ENCODE results near the gene TEKT2.

Gene TEKT2

GRCh38 chr1:36087233-36088123, 3.6 kb downstream of the TEKT2 start:
- DNase-seq (ENCODE audit: low read depth in 2 of 2), result no peak

- DNase-seq (ENCODE audit: low read depth in 2 of 2), result no peak
Observed at GRCh38 chr1:36088265-36088576, 4.3 kb downstream of the TEKT2 start.

GRCh38 chr1:36088577-36089392, 4.9 kb downstream of the TEKT2 start, which contains the start of gene ADPRS:
Gene ADPRS, plus strand, starts transcription at chr1:36088892. Its CDS starts 13 bp downstream, at chr1:36088905.
- DNase-seq (ENCODE audit: low read depth in 2 of 2), result peak; percentile 79 to 82

GRCh38 chr1:36089393-36090121, 5.7 kb downstream of the TEKT2 start:
- DNase-seq (ENCODE audit: low read depth in 2 of 2), result no peak

- DNase-seq (ENCODE audit: low read depth in 2 of 2), result no peak
Observed at GRCh38 chr1:36091141-36091540, 7.2 kb downstream of the TEKT2 start.

GRCh38 chr1:36091698-36092097, 7.8 kb downstream of the TEKT2 start:
- DNase-seq (ENCODE audit: low read depth in 2 of 2), result no peak

DNA sequence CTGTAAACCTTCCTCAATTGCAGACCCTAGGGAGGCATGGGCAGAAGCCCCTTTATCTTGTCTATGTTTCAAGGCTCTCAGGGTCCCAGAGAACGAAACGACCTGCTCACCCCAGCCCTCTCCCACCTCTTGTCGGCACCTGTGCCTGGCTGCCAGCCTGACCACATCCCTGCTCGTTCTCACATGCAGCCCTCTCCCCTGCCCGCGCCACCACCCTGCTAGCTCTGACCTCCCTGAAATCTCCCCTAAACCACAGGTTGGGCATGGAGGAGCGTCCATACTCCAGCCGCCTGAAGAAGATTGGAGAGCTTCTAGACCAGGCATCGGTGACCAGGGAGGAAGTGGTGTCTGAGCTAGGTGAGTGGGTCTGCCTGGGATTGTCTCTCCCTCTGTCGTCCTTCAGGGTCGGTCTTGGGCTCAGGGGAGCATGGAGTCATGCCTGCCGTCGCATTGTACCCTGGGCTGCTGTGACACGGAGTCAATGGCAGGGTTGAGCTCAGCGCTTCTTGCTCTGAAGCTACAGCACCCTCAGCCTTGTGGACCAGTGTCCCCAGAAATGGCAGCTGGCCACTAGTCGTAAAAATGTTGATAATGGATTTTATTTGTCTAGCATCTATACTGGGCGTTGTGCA, 8.4 kb downstream of the TEKT2 start:
- no peak for DNase-seq (ENCODE audit: low read depth in 2 of 2)

DNA sequence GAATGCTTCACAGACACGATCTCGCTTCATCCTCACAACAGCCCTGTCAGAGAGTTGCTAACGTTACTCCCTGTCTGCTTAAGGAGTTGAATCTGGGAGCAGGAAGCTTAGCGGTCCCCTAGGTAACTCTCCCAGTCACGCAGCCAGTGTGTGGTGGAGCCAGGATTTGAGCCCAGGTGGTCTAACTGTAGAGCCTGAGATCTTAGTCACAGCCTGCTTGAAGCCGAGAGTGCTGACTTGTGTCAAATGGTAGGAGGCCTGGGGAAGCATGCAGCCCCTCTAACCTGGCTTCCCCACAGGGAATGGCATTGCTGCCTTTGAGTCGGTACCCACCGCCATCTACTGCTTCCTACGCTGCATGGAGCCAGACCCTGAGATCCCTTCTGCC, 8.9 kb downstream of the TEKT2 start:
- no peak for DNase-seq (ENCODE audit: low read depth in 2 of 2)

GRCh38 chr1:36093226-36093625, 9.3 kb downstream of the TEKT2 start:
- no peak for DNase-seq (ENCODE audit: low read depth in 2 of 2)

DNA sequence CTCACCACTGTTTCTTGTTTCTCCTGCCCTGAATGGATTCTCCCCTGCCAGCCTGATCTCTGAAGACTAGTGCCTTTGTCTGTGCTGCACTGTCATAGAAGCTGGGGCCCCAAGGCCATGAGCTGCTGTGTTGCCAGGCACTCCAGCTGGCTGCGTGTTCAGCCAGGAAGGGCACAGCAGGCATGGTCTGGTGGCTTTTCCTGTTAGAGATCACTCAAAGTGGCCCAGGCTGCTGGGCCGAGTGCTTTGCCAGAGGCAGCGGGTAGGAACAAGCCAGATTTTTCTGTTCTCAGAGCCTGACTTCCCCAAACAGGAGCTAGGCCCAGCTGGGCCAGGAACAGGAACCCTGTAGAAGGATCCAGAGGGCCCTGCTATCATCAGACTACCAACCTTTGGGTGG, 10.0 kb downstream of the TEKT2 start:
- DNase-seq (ENCODE audit: low read depth in 2 of 2), result no peak

DNA sequence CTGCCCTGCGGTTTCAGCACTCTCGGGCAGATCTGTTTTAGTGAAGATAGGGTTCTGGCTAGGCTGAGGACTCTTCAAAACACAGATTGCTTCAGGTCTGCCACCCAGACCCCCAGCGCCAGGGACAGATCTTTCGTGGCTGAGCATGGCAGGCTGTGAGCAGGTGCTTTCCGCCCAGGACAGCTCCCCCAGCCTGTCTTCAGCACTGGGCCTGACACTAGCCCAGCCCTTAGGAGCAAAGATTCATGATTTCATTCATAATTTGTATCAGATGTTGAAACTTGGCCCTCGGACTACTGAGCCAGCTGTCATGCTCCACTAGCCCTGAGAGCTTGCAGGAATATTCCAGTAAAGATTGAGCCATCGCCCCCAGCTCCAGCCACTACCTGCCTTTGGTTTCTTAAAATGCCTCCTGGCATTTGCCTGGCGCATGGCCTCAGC, 10.7 kb downstream of the TEKT2 start:
- no peak for DNase-seq (ENCODE audit: low read depth in 2 of 2)

- no peak for DNase-seq (ENCODE audit: low read depth in 2 of 2)
Observed at GRCh38 chr1:36095760-36096405, 12.0 kb downstream of the TEKT2 start.

DNA sequence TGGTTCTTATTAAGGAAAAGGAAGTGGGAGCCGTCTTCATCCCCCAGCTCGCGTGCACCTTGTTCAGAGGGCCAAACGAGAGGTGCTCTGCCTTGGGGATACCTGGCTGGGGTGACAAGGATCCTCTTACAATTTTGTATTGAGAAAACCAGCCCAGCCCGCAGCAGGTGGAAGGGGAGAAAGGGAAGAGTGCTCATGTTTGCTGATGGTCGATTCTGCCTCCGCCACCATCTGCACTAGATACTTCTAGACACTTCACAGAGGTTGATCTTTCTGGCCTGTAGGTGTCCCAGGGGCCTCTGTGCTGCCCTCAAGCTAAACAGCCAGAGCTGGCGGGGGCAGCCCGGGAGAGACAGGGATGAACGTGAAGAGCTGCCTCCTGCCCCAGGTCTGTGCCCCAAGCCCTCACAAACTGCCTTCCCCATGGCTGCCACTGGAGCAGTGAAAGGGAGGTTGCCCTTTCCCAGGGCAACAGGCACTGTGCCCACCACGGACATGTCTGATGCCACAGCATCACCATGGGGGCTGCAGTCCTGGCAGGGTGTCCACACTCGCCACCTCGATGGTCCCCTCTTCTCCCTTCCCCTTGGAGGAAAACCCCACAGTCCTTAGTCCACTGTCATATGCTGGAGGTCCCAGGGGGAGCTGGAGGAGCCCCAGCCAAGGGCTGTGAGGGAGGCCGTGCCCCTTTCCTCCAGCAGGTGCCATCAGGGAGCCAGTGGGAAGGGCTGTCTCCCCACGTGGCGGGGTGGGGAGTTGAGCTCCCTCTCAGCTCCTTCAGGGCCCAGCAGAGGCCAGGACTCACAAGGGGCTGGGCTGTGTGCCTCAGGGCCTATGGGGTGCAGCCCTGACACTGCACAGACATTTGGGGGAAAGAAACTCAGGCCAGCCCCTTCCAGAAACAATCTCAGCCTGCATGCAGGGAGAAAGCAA, 12.9 kb downstream of the TEKT2 start:
- DNase-seq (ENCODE audit: low read depth in 2 of 2), result no peak

DNA sequence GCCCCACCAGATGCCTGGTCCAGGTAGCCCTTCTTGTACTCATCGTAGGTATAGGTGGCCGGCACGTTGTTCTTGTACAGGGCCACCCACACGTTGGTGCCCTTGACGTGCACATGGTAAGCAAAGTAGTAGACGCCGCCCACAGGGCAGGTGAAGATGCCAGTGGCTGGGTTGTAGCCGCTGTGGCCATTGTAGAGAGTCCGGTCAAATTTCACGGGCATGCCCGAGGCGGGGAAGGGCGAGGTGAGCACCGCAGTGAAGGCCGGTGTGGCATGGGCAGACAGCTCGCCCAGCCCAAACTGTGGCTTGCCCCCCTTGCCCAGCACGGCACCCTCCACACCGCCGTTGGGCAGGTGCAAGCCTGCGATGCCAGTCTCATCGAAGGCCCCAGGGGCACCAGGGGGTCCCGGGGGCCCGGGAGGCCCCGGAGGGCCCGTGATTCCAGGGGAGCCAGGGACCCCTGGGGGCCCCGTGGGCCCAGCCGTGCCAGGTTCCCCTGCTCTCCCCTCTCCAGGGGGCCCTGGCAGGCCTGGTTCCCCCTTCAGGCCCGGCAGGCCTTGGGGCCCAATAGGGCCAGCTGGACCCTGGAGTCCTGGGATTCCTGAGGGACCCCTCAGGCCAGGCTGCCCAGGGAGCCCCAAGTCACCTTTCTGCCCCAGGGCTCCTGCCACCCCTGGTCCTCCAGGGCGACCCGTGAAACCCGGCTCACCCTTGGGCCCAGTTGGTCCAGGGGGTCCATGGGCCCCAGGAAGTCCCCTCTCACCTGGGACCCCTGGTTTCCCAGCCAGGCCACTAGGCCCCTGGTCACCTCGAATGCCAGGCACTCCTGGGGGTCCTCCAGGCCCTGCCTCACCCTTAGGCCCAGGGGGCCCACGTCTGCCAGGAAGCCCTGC, 14.0 kb downstream of the TEKT2 start:
- DNase-seq (ENCODE audit: low read depth in 2 of 2), result no peak

GRCh38 chr1:36098650-36099365, 14.9 kb downstream of the TEKT2 start:
- DNase-seq (ENCODE audit: low read depth in 2 of 2), result no peak

- peak; percentile 36 to 44 for DNase-seq (ENCODE audit: low read depth in 2 of 2)
Observed at GRCh38 chr1:36099681-36100341, 15.9 kb downstream of the TEKT2 start.

GRCh38 chr1:36100376-36100775, 16.5 kb downstream of the TEKT2 start:
- no peak for DNase-seq (ENCODE audit: low read depth in 2 of 2)

GRCh38 chr1:36101546-36101945, 17.7 kb downstream of the TEKT2 start:
- DNase-seq (ENCODE audit: low read depth in 2 of 2), result no peak

Data from stimulated activated CD8-positive, alpha-beta memory T cell treated with anti-CD3 and anti-CD28 coated beads, Interleukin-15, amount 100 ng/mL, for 4 hours (primary cell).